HL-60/S4 (cell line): ENCODE measurements around the gene UPB1.

Source experiments
- in situ Hi-C: fragments of 300-500 bp; cut with MboI; formaldehyde crosslinking; loops from 2 replicates; pipeline ENCODE4 v1.14.3; 2022; ENCODE audit warnings: low sequenced_read_pairs

UPB1 gene

DNA sequence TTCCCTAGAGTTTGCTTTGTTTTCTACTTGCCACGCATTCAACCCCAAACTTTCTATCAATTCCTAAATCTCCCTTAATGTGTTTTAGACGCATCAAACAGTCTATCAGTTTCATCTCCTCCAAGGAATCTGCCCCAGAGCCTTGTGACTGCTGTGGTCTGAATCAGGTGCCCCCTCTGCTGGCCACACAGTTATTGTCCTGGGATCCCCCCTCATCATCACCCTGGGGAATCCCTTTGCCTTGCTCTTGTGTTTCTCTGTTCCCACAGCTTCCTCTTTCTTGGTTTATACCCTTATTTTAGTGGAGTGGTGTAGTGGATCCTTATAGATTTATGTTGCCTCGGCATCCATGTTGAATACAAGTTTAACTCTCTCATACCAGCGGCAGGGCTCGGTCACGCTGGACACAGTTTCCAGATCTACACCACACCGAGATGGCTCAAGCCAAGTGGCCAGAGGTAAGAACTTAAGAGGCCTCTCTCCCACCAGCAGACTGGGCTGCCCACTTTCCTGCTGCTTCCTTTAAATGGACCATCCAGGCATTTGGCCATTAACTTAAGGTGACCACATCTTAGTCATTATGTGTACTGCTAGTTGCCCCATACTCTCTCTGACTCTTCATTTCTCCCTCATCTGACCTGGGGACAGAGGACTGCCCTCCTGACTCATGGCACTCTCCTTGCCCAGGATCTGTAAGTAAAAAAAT, 8.2 kb downstream of the UPB1 start:
- in situ Hi-C loops: loop anchor here (10.0 kb wide), 1 partner anchor 68 kb away; no protein-coding TSS in a partner anchor

DNA sequence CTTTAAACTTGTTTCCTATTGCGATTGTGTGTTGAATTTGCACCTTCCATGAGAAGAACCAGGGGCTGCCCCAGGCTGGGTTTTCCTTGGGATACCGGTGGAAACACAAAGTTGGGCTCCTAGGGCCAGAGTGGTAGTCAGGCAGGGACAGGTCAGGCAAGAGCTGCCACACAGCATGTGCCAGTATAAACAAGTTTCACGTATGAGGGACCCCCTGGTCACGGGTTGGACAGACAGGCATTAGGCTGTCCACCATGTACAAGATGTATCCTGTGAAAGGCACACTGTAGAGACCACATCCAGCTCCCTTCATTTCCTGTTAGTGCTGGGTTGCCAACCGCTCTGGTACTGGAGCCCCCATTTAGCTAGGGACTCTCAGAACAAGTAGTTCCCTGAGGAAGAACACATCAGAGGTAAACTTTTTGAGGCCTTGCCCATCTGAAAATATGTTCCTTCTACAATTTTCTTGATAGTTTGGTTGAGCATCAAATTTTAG, 8.8 kb downstream of the UPB1 start:
- in situ Hi-C loops: loop anchor here (10.0 kb wide), 1 partner anchor 69 kb away; no protein-coding TSS in a partner anchor

DNA sequence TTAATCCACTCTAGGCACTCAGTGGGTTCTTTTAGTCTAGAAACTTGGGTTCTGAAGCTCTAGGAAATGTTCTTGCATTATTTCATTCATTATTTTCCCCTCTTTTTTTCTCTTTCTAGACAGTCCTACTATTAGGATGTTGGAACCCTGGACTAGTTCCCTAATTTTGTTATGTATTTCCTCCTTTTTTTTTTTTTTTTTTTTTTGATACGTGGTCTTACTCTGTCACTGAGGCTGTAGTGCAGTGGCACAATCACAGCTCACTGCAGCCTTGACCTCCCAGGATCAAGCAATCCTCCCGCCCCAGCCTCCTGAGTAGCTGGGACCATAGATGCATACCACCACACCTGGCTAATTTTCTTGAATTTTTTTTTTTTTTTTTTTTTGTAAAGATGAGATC, 9.4 kb downstream of the UPB1 start:
- in situ Hi-C loops: loop anchor here (10.0 kb wide), 1 partner anchor 70 kb away; no protein-coding TSS in a partner anchor

DNA sequence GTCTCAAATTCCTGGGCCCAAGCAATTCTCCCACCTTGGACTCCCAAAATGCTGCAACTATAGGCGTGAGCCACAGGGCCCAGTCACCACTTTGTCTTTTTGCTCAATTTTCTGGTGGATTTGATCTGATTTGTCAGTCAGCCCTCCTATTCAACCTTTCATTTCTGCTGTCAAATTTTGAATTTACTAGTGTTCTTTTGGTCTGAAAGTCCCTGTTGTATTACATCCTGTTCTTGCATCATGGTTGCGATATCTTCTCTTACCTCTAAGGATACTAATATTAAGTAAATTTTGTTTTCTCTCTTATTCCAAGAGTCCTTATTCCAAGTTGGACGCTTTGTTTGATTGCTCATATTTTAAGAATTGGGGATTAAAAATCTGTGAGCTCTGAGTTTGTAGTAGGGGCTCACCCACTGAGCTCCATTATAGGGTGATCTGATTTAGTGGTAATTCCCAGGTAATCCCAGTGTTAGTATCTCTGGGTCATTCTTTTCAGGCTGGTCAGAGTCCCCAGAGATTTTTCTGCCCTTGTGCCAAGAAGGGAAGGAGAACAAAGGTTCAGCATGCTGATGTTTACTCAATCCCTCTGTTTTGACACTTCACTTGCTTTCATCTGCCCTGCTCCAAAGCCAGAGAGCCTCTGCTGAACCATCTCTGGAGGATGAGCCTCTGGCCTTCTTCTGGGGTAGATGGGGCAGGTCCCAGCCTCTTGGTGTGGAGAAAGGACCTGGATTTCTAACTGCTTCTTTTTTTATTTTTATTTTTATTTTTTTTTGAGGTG, 10.0 kb downstream of the UPB1 start:
- in situ Hi-C loops: loop anchor here (10.0 kb wide), 1 partner anchor 70 kb away; no protein-coding TSS in a partner anchor

DNA sequence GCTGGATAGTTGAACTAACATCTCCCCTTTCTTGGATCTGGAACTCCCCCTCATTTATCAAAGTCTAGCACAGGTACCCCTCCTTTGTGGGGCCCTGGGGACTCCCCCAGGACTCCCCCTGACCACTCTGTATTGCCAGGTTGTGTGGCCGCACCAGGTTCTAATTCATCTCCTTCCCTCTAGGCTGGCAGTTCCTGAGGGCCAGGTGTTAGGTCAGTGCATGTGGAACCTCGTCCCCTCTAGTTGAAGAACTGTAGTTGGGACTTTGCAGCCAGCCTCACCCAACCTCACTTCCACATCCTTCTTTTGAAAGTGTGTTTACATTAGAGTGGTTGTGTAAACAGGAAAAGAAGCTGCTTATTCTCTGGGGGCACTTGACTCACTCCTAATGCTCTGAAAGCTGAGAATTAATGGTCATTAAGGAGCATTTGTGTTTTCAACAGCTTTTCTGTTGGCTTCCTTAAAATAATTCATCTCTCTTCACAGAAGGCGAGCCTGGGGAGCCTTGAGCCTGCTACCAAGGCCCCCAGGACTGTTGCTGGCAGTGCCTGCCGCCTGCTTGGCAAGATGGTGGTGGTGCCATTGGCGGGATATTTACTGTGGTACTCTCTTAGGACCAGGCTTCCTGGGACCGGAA, 11.8 kb downstream of the UPB1 start:
- in situ Hi-C loops: loop anchor here (10.0 kb wide), 1 partner anchor 72 kb away; no protein-coding TSS in a partner anchor

DNA sequence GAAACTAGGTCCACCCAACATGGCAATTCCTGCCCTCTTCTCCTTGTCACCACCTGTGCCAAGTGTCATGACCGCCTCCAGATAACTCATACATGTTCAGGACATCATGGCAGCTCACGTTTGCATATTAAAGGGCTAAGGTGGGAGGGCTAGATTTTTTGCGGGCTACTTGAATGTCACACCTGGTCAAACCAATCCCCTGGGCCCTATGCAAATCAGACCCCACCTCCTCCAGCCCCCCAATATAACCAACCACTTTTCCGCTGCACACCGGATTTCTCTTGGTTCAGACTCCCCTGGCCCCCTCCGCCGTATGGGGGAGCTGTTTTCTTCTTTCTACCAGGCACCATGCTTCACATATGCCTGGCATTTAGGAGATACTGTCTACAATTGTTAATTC, 12.6 kb downstream of the UPB1 start:
- in situ Hi-C loops: loop anchor here (10.0 kb wide), 1 partner anchor 73 kb away; no protein-coding TSS in a partner anchor

DNA sequence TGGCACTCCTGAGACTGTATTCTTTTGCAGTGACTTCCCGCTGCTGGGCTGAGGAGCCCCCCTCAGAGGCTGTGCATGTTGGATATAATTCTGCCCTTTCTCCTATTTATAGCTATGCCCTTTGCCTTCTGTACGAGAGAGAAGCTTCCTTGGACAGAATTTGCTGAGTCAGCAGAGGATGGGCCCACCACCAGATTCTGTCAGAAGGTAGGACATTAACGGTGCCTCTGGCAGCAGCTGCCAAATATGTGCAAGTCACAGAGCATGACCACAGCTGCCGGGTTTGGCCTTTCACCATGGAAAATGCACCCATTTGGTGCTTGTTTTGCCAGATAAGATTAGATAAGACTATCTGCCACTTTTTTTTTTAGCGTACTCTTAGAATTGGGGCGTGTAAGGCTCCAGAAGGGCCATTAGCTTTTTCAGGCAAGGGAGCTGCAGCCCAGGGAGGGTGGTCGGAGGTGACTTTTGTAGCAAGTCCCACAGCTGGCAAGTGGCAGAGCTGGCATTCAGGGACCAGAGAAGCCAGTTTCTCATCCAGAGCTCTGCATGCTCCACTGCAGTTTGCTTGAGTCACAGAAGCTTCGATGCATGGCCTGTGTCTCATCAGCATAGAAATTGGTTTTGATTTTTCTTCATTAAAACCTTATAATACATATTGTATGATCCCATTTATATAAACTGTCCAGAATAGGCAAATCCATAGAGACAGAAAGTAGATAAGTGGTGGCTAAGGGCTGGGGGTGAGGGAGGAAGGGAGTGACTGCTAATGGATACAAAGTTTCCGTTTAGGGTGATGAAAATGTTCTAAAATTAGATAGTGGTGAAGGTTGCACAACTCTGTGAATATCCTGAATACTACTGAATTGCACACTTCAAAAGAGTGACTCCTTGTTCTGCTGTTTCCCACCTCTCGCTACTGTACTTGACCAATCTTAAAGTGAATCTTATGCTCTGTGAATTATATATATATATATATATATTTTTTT, 15.8 kb downstream of the UPB1 start:
- in situ Hi-C loops: no loop called here

DNA sequence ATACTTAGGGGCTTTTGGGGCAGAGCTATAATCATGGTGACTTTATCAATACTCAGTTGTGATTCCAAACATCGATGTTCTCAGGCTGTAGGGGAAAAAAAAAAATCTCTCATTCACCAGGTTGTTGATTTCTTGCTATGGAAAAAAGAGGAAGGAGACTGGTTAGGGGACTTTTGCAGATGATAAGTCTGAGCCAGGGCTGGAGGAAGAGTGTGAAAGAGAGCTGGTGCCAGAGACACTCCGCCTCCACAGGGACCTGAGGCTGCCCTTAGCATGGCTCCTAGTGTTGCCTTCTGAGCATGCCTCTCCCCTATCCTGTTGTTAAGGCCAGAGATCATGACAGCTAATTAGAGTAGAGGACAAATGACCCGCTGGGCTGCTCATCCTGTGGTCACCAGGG, 16.9 kb downstream of the UPB1 start:
- in situ Hi-C loops: no loop called here

DNA sequence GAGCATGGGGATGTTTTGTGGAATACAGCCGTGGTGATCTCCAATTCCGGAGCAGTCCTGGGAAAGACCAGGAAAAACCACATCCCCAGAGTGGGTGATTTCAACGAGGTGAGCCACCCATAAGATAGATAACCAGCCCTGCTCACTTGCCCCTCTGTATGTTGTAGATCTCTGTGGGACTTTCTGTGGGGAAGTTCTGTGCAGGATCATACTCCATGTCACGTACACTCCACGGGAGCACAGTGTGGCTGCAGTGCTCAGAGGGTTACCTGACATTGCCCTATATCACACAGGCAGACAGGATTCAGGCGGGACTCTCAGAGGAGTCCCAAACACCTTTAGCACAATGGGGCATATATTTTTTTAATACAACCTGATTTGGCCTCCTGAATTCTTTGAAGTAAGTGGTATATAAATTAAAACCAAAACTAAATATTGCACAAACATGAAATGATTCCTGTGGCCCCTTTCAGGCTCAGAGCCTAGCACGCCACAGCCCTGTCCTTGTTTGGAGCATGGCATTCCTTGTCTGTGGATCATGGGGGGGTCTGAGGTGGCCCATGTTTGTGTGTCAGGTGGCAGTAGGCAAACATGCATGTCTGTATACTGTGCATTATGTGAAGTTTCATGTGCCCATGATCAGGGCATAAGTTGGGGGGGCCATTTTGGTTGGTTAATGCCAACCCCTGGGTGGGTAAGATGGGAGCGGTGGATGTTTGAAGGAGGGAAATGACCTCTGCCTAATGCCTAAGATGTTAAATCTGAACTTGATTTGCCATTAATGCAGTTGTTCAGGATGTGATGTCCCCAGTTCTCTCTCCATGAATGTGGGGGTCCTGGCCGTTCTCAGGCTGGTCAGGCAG, 18.5 kb downstream of the UPB1 start:
- in situ Hi-C loops: no loop called here

DNA sequence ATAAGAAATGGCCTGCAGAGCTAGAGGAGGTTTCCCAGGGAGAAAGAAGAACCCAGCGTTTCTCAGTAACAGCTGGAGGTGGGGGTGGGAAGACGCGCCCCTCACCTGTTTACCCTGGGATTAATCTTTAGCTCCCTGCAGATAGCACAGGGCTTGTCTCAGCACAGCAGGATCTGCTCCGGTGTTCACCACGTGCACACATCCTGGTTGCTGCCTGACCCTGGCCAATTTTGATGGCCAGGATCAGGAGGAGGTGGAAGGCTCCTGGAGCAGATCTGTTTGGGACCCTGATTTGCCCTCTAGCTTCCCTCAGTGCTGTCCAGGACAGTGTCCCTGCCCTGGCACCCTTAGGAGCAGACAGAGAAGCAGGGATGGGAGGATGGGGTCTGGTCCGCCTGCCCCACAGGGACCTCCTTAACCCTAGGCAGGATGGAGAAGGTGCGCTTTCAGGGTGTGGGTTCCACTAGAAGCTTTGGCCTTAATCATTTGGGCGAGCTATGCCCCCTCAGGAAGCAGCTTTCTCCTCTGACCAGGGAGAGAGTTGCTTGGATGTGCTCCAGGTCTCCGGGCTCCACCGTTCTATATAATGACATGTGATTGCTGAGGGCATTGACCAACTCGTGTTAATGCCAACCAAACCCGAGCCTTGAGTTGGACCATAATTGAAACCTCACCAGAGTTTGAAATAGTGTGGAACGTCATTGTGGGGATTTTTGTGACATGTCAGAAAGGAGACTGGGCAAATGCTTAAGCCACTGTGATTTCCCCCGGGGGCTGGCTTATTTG, 19.3 kb downstream of the UPB1 start:
- in situ Hi-C loops: no loop called here

DNA sequence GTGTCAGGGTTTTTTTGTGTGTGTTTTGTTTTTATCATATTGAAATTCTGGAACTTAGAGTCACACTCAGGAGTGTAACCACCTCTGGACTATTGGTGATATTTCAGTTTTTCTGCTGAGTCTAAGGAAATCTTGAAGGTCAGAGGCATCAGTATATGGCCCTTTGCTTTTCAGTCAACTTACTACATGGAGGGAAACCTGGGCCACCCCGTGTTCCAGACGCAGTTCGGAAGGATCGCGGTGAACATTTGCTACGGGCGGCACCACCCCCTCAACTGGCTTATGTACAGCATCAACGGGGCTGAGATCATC, 19.9 kb downstream of the UPB1 start:
- in situ Hi-C loops: no loop called here

DNA sequence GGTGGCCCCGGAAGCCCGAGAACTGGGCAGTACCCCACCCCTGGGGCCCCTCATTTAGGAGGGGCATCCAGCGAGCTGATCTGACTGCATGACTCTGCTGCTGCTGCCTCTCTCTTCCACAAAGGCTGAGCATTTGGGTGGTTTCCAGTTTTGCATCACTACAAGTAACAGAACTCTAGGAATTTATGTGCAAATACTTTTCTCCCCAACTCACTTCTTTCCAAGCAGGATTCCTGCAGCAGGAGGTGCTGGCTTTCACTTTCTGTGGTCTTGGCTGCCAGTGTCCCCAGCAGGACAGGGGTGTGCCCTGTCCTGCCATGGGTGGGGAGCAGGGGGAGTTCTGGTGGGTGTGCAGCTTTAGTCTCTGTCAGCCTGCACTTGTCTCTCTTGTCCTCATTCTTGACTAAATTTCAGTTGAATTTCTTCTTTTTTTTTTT, 21.2 kb downstream of the UPB1 start:
- in situ Hi-C loops: no loop called here

DNA sequence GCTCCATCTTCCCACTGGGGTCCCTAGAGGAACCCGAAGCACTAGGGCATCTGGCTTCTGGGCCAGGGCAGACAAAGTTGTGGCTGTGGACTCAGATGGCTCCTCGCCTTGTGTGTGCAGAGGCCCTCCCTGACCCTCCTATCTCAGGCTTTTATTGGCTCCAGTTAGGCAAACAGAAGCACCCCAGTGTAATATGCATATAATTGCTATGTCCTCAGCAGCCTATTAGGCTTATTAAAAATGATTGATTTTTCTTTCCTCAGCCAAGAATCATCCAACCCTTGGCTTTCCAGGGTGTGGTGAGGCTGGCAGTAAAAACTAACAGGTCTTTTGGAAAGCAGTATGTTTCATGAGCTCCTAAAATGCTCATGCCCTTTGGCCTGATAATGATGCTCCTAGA, 22.3 kb downstream of the UPB1 start:
- in situ Hi-C loops: no loop called here

DNA sequence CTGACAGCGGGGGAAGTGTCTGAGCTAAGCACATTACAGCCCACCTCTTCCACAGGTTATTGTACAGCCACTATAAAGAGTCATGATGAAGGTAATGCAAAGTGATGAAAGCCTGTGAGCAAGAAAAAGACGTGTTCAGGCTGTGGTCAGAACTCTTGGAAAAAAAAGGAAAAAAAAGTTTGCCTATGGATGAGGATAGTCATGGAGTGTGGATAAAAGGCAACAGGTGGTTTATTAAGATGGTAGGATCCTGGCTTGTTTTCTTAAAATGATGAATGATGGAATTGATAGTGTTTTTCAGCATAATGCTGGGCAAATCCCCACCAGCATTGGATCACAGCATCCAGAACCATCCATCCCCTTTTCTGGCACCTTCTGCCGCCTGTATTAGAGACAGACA, 23.1 kb downstream of the UPB1 start:
- in situ Hi-C loops: no loop called here

DNA sequence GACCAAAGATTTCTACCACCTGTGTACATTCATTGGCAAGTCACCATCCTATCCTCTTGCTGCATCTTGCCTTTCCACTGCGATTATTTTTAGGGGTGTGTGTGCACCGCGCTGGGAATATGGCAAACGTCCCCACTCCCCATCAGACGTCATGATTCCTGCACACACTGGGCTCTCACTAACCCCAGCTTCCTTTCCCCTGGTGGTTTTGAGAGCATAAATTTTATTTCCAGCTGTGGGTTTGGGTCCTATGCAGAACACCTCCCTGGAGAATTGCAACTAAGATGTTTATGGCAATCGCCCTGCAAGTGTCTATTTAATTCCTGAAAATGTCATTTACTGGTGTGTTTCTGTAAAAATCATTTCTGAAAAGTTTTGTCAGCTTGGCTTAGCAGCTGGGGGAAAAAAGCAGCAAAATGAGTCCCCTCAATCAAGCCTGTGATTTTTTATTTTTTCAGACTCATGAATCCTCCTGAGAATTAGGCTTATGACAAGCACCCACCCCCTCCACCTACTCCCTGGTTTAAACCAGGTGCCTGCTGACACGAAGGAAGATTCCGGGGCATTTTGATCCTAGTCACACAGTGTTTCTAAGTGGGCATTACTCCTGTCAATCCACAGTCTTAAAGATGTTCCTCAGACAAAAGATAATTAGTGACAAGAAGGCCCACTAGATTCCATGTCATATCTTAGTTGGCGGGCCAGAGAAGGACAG, 23.8 kb downstream of the UPB1 start:
- in situ Hi-C loops: no loop called here

DNA sequence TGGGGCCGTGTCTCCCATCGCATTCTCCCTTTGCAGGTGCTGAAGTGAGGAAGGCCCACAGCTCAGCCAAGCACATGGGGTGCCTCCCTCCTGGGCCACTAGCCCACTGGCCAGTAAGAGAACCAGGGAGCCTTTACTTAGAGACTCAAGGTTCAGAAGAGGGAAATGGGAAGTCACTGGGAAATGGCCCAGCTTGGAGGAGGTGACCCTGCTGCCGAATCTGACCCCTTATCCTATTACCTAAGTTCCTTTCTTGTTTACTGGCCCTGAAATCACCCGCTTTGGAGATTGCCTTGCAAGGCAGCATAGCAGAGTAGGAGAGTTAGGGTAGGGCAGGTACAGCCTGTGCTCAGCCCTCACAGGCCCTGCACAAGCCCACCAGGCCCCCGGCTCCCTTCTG, 24.4 kb downstream of the UPB1 start:
- in situ Hi-C loops: no loop called here

DNA sequence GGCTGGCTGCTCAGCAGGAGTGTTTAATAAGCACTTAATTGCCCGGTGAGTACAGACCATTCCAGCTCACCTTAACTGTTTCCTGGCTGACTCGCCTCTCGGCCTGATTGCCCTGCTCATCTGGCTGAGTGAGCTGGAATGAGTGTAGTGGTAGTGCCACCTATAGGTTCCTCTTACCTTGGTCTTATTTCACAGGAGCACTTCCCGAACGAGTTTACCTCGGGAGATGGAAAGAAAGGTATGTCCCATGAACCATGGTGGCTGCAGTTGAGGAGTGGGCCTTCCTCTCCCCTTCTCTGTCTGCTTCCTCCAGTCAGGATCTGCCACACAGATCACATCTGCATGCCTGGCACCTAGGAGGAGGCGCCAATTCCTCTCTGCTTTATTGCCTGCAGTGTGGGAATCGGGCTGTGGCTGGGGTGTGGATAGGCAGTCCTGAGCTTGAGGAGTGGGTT, 26.7 kb downstream of the UPB1 start:
- in situ Hi-C loops: loop anchor here (5.0 to 10.0 kb wide), 2 partner anchors 105 to 197 kb away; no protein-coding TSS in a partner anchor

DNA sequence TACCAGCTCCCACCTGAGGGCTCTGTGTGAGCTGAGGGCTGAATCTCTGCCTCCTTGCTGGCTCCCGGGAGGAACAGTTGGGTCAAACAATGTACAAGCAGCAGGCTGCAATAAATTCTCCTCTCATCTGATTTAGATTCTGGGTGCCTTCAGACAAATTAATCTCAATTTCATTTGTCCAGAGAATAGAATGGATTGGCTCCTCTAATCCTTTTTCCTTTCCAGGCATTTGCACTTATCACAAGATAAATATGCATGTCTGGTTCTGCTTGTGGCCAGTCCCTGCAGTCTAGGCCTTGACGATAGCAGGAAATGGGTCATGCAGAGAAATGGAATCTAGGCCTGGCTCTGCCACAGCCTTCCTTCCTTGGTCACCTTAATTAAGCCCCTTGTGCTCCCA, 28.7 kb downstream of the UPB1 start:
- in situ Hi-C loops: loop anchor here (5.0 to 10.0 kb wide), 2 partner anchors 107 to 199 kb away; no protein-coding TSS in a partner anchor
